Gastroesophageal sphincter (tissue), 4 donors: ENCODE measurements around the gene LGI2. TPM values are rescaled to one million over a fixed set of nuclear protein-coding genes. Genes with fewer than 3 reads are reported as not detected.

Source experiments
- ATAC-seq: fragments of 150-250 bp; one replicate; pipeline ENCODE4 v1.9.1; 2016; ENCODE audit warnings: mild to moderate bottlenecking, moderate library complexity
- H3K27ac ChIP-seq, 4 donors: fragments of 200-600 bp; sonication (generic) in 3 of 4; 1 replicate in 3 of 4; 2 replicates in 1 of 4; pipeline ENCODE4 v1.5.1; 2016 to 2019
- H3K27me3 ChIP-seq: fragments of 200-600 bp; sonication (generic); one replicate; pipeline ENCODE4 v1.5.1; 2019
- H3K36me3 ChIP-seq, 2 donors: fragments of 200-600 bp; sonication (generic); one replicate each; pipeline ENCODE4 v1.5.1; 2019; ENCODE audit warnings: control low read depth in 1 of 2
- H3K4me1 ChIP-seq, 3 donors: fragments of 200-600 bp; sonication (generic); 1 replicate in 2 of 3; 2 replicates in 1 of 3; pipeline ENCODE4 v1.5.1; 2016 to 2019; ENCODE audit warnings: control low read depth in 2 of 3
- H3K4me3 ChIP-seq, 2 donors: fragments of 200-600 bp; sonication (generic); one replicate each; pipeline ENCODE4 v1.5.1; 2019; ENCODE audit warnings: mild to moderate bottlenecking in 1 of 2, moderate library complexity in 1 of 2
- H3K9me3 ChIP-seq, 3 donors: fragments of 200-600 bp; sonication (generic); one replicate each; pipeline ENCODE4 v1.5.1; 2017 to 2019; ENCODE audit warnings: control low read depth in 2 of 3
- EP300 ChIP-seq: sonication (generic); formaldehyde crosslinking; IDR thresholded peaks from one replicate; pipeline ENCODE4 v1.6.1; 2017; ENCODE audit warnings: antibody characterized with exemption, mild to moderate bottlenecking
- POLR2A ChIP-seq, 2 donors: fragments of 450-650 bp; IDR thresholded peaks; one replicate each; pipeline ENCODE4 v1.6.1; 2017; ENCODE audit warnings: antibody characterized with exemption in 2 of 2, mild to moderate bottlenecking in 2 of 2, moderate library complexity in 1 of 2
- POLR2AphosphoS5 ChIP-seq: sonication (generic); formaldehyde crosslinking; IDR thresholded peaks from one replicate; pipeline ENCODE4 v1.6.1; 2017; ENCODE audit warnings: antibody characterized with exemption
- WGBS, 2 donors: methylation state at CpG; one replicate each; pipeline ENCODE4 v1.1.5; 2018; ENCODE audit warnings: low coverage in 1 of 2; 5-methylcytosine and 5-hydroxymethylcytosine counted together
- total RNA-seq, 4 donors: library from RNA; depleted of rRNA; stranded (reverse); fragments of >200 nt; gene quantifications; one replicate each; pipeline ENCODE4 v1.1.0, GENCODE V29; 2016
- TF ChIP-seq, protein P1 (sequence below), 4 experiments: fragments of 200-600 bp in 2 of 4; fragments of 450-650 bp in 2 of 4; sonication (generic) in 1 of 4; IDR thresholded peaks; one replicate each; pipeline ENCODE4 v1.5.1; 2017 to 2019; ENCODE audit warnings: antibody characterized with exemption in 4 of 4, mild to moderate bottlenecking in 2 of 4, moderate library complexity in 2 of 4

Gene LGI2
- total RNA-seq, 4 donors from 2014 or later, result 3.2 to 23.0 (median 11.9) TPM

DNA sequence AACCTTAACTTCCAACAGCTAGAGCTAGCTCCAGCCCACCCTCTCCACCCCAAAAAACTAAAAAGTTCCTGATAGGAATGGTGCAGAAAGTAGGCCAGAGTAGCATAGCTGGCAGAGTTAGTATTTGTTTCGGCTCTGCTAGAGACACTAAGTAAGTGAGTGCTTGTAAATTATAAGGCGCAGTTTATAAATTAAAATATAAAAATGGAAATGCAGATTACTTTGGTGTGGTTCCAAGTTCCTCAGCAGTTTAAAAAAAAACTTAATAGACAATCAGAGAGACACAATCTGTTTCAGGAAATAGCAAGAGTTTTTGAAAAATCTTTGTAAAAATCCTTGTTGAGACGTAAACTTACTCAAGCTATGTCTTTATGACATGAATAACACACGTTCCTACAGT lies 2.8 kb upstream of the LGI2 start:
- Histone ChIP-seq H3K27ac (no peak overlapping the region), H3K27me3 (no peaks in the 10 kb centered on the region), H3K4me1 (peaks cover 0 to 43% (median 9%) of the 10 kb centered on the region in 3 donors), H3K9me3 (no peaks in the 10 kb centered on the region), H3K36me3 (no peaks in the 10 kb centered on the region), H3K4me3 (no peak overlapping the region)
- no peak for ATAC-seq
- no peak for TF ChIP-seq POLR2A (IDR thresholded peaks at IDR 0.05)
- TF ChIP-seq EP300, result no peak
- TF ChIP-seq, protein P1, sequence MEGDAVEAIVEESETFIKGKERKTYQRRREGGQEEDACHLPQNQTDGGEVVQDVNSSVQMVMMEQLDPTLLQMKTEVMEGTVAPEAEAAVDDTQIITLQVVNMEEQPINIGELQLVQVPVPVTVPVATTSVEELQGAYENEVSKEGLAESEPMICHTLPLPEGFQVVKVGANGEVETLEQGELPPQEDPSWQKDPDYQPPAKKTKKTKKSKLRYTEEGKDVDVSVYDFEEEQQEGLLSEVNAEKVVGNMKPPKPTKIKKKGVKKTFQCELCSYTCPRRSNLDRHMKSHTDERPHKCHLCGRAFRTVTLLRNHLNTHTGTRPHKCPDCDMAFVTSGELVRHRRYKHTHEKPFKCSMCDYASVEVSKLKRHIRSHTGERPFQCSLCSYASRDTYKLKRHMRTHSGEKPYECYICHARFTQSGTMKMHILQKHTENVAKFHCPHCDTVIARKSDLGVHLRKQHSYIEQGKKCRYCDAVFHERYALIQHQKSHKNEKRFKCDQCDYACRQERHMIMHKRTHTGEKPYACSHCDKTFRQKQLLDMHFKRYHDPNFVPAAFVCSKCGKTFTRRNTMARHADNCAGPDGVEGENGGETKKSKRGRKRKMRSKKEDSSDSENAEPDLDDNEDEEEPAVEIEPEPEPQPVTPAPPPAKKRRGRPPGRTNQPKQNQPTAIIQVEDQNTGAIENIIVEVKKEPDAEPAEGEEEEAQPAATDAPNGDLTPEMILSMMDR (IDR thresholded peaks at IDR 0.05), result no peak
- TF ChIP-seq POLR2AphosphoS5, result no peak
- WGBS, 2 donors, result 70 to 81% methylated on average over 4 of the region's 4 CpGs

DNA sequence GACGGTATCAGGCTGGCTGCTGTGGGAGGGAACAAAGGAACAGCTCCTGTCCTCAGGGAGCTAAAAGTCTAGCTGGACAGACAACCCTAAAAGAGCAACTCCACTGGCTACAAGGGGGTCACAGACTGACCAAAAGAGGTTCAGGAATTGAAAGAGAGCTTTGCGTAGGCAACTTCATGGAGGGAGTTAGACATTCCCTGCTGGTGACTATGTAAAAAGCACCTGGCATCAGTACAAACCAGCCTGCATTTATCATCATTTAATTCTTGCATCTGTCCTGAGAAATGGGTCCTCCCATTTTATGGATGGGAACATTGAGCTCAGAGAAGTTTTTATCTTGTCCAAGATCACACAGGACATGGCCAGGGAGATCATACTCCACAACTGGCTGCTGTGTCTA lies 1.4 kb upstream of the LGI2 start:
- TF ChIP-seq EP300, result no peak
- TF ChIP-seq, protein P1 (IDR thresholded peaks at IDR 0.05), result peak in 3 of 4 experiments; percentile 21 to 36 (median 34)
- ATAC-seq, result no peak
- WGBS, 2 donors, result 29 to 48% methylated on average over 1 to 2 of the region's 2 CpGs

DNA sequence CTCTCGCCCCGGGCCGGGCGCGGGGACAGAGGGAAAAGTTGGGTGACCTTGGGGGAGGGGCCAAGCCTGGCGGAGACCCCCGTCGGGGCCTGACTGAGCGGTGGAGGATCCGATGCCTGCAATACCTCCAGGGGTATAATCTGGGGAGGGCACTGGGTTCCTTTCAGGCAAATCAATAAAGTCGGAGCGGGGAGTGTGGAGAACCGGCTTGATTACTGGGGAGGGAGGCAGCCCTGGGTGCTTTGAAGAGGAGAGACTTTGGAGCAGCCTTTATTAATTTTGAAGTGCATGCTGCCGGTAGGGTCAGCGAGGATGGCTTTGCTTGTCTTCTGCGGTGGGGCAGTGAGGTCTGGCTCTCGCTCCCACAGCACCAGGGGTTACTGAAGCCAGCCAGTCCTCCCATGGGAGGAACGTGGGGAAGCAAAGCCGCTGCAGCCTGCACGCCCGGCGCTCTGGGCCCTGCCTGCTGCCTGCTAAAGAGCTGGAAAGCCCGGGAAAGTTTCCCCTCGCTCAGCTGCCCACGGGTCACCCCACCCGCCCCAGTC lies 403 bp upstream of the LGI2 start:
- peak; percentile 51 for ATAC-seq
- Histone ChIP-seq H3K36me3 (peaks cover 0 to 5% of the 10 kb centered on the region in 2 donors), H3K4me3 (peak overlapping the region; percentile 49 to 73), H3K4me1 (peaks cover 0 to 49% (median 9%) of the 10 kb centered on the region in 3 donors), H3K9me3 (no peaks in the 10 kb centered on the region), H3K27ac (peak overlapping the region; percentile 54 to 87 (median 84)), H3K27me3 (no peaks in the 10 kb centered on the region)
- TF ChIP-seq EP300 (no peak), POLR2AphosphoS5 (no peak), POLR2A (IDR thresholded peaks at IDR 0.05) (no peak)
- TF ChIP-seq, protein P1 (IDR thresholded peaks at IDR 0.05), result no peak
- WGBS, 2 donors, result no CpG with 5 or more reads among the region's 26 CpGs

More for the DNA sequence above, 1.4 kb upstream of the LGI2 start:
- Histone ChIP-seq H3K4me3 (no peak overlapping the region), H3K27ac (peak overlapping the region in 2 of 4 donors; percentile 86 to 87), H3K9me3 (no peaks in the 10 kb centered on the region), H3K27me3 (no peaks in the 10 kb centered on the region), H3K4me1 (peaks cover 0 to 49% (median 9%) of the 10 kb centered on the region in 3 donors), H3K36me3 (no peaks in the 10 kb centered on the region)

DNA sequence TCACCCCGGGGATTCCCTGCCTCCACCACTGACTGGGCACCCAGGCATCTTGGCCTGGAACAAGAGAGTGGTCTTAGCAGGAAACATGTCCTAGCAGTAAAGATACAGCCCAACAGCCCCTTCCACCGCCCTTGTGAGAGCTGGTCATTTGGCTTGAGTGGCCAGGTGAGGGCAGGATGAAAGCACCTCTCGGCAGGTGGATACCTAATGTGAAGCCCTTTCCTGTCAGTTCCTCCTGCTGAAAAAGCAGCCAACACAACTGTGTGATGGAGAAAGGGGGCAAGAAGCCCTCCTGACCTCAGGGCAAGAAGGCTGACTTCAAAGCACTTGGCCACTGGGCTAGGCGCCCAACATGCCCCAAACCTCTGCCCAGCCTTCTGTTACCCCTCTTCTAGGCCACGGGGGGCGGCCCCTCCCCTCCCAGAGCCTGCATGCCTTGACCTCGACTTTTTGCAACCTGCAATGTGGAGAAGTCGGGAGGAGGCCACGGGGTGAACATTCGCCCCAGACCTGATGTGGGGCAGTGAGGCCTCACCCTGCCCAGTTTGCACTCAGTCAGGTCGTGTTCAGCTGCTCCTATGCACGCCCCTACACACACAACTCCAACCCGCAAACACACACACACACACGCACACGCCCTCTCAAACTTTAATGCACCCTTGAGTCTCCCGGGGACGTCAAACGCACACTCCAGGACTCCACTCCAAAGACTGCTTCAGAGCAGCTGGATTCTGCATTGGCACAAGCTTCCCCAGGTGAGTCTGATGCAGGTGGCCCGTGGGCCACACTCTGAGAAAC lies 1.1 kb downstream of the LGI2 start:
- no peak for TF ChIP-seq POLR2AphosphoS5
- no peak for TF ChIP-seq EP300
- TF ChIP-seq, protein P1 (IDR thresholded peaks at IDR 0.05), result no peak
- no peak for TF ChIP-seq POLR2A (IDR thresholded peaks at IDR 0.05)
- peaks cover 0 to 20% of the 10 kb centered on the region in 2 donors for H3K36me3 ChIP-seq
- no peak for ATAC-seq
- no peaks in the 10 kb centered on the region for H3K27me3 ChIP-seq
- peak overlapping the region; percentile 49 to 73 for H3K4me3 ChIP-seq
- no peaks in the 10 kb centered on the region for H3K9me3 ChIP-seq
- WGBS, 2 donors, result 39 to 40% methylated on average over 1 to 10 of the region's 19 CpGs
- H3K4me1 ChIP-seq, result peaks cover 0 to 49% (median 9%) of the 10 kb centered on the region in 3 donors
- peak overlapping the region in 3 of 4 donors; percentile 82 to 87 (median 86) for H3K27ac ChIP-seq

DNA sequence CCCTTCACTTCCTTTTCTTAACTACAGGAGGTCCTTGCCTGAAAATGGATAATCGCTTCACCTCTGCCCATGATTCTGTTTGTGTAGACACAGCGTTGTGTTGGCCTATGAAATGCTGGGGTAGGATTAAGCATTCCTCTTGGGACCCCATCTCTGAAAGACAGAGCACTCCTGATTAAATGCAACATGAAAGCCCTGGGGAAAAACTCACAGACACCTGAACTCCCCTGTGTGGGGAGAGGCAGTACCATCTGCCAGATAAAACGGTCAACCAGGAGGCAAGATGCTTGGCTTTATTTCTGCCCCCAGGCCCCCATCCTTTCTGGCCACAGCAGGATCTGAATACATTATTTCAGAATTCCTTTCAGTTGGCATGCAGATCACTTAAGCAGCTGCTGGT lies 1.9 kb downstream of the LGI2 start:
- ATAC-seq, result no peak
- Histone ChIP-seq H3K9me3 (no peaks in the 10 kb centered on the region), H3K27ac (peak overlapping the region in 3 of 4 donors; percentile 82 to 87 (median 86)), H3K4me3 (no peak overlapping the region), H3K4me1 (peaks cover 0 to 49% (median 9%) of the 10 kb centered on the region in 3 donors), H3K36me3 (peaks cover 0 to 28% of the 10 kb centered on the region in 2 donors), H3K27me3 (no peaks in the 10 kb centered on the region)
- WGBS, 2 donors, result 61 to 100% methylated on average over 2 to 3 of the region's 3 CpGs
- TF ChIP-seq POLR2A (IDR thresholded peaks at IDR 0.05) (no peak), EP300 (no peak), POLR2AphosphoS5 (no peak)
- TF ChIP-seq, protein P1 (IDR thresholded peaks at IDR 0.05), result no peak
